ENCODE measurements around the gene RBM24.

Gene RBM24

DNA sequence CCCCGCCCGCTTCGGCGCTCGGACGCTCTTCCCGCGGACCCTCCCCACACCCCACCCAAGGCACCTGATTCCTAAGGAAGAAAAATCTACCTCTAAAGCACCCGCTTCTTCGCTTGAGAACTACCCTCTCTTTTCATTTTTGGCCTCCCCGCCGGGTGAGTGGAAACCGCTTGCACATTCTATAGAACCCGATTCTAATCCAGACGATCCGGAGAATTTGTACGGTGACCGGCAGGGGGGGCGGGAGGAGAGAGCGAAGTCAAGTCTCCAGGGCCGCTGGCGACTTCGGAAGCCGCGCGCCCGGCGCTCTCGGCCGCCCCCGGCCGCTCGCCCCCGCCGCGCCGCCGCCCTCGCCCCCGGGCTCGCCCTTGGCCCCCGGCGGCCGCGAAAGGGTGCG is at the start of gene RBM24:
TSS of gene RBM24 (plus strand) at position 262 of the 397 bp plus-strand sequence. CDS start 221 bp downstream, outside the sequence.
- peak; percentile 23 to 26 for DNase-seq

DNA sequence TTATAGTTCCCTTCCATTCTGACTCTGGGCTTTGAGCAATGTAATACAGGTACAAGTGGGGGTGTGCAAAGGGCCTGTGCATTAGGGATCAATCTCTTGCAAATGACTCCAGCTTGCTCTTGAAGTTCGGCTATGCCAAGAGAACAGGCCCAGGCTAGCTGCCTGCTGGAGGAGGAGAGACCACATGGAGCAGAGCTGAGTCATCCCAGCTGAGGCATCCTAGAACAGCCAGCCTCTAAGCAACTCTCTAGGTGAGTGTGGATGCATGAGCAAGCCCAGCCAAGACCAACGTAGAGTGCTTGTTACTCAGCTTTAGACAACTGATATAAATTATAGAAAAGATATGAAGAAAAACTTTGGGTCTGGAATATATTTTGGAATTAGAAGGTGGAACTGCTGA is 47.6 kb upstream of the RBM24 start:
- no peak for DNase-seq

DNA sequence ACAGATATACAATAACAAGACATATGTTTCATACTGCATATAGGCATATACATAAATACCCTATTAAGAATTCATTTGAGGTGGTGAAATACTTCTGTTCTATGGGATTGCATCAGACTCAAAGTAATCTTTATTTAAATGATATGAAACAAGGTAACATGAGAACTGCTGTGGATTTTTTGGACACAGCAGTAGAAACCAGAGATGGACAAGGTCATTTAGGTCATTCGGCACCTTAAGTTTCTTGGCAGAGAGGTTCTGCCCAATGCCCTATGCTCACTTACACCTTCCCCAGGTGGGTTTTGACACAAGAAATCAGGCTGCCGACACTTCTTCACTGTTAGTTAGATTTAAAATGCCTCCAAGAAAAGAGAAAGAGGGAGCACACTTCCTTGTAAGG is 43.9 kb upstream of the RBM24 start:
- no peak for DNase-seq

DNA sequence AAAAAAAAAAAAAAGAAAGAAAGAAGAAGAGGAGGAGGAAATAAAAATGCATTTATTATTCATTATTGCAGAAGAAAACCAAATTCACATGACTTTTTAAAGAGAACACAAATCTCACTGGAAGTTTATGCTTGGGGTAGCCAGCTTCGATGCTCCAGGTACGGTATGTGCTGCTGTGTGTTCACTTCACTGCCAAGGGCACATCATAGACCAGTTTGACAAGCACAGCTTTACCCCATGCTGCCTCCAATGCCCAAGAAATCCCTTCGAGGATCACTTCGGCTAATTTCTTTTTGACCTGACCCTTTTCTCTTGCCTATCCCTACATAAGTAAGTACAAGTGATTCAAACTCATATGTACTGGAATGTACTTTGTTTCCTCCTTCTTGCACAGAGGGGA is 41.9 kb upstream of the RBM24 start:
- DNase-seq, result no peak

DNA sequence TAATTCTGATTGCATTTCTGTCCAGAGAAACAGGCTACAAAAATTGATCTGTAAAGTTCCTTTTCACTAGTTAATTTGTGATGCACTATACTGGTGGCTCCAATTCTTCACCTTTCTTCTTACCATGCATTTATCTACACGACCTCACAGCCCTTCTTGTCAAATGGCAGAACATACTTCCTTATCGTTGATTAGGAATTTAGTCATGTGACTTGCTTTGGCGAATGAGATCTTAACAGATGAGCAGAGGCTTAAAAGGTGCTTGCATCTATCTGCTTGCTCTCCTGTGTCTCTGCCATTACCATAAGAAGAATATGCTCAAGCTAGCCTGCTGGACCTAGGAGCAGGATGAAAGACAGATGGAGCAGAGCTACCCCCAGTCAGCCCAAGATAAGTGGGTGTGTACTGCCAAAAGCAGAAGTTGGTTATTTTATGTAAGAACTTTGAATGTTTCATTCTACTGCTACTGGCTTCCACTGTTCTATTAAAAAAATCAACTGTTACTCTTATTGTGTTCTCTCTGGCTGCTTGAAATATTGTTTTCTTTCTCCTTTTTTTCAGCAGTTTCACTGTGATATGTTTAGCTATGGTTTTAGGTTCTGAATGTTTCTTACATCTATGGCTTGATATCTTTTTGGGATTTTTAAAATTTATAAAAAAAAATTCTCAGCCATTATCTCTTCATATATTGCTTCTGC is 40.2 kb upstream of the RBM24 start:
- DNase-seq, result no peak

DNA sequence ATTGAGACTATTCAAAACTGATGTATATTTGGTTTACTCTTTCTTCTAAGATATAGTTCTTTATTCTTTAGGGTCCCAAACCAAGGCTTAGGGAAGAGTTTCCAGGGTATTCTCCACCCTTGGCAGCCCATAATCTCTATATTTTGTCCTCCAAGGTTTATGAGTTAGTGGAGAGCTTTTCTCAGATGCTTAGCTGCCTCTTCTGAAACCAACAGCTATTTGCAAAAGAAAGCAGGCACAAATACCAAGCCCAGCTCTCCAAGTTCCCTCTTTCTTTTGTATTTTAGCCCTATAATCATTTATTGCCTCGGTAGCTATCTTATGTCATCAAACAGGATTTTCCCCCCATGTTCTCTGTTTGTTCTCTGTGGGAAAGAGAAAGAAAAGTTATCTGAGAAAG is 39.1 kb upstream of the RBM24 start:
- DNase-seq, result no peak

DNA sequence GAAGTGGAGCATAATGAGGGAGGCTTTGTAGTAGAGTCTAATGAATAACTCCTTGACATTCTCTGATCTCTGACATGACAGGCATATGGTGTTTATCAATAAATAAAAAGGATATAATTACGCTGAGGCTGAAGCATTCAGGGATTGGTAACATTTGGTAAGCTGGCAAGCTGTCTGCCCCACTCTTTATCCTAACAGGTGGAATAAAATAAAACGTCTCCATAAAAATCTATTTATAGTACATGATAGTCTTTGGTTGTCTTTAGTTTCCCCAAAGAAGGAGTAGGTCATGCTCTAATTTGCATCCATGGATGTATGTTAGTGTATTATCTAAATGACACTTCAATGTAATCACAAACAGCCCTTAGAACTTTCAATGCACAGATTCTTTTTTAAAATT is 30.9 kb upstream of the RBM24 start:
- DNase-seq, result no peak

DNA sequence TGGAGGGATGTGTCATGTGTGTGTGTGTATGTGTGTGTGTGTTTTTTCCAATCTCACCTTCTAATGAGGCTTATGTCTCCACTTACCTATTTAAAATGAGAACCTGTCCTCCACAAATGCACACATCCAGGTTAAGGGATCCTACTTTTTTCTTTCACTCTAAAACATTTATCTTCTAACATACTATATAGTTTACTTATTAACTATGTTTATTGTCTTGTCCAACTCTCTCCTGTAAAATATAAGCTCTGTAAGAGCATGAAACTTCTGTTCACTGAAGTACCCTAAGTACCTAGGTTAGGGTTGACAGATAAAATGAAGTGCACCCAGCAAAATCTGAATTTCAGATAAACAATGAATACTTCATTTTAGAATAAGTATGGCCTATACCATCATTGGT is 29.2 kb upstream of the RBM24 start:
- no peak for DNase-seq

DNA sequence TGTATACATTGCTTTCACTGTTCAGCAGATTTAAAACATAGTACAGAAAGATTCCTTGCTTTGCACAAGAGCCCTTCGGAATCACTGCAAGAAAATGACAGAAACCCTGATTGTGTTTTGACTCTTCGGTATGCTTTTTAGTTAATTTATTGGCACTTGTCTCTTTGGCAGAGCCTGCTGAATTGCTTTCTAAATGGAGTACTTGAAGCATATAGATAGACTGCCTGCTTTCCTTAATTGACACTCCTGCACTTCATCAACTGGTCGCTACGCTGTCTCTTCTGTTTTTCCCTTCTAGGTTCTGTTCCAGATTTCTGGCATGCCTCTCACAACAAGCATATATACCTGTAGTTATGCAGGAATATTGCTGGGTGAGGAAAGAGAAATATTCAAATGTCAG is 22.4 kb upstream of the RBM24 start:
- no peak for DNase-seq

DNA sequence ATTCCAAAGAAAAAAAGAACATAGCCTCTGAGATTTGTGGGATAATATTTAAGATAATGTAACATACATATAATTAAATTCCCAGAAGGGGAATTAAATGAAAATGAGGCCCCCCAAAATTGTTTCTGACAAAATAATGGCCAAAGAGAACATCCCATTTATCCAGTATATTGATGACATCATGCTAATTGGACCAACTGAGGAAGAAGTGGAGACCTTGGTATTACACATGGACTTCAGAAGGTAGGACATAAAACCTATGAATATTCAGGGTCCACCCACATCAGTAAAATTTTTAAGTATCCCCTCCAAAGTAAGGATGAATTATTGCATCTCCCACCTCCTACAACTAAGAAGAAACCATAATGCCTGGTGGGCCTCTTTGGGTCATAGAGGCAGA is 15.6 kb upstream of the RBM24 start:
- DNase-seq, result no peak

DNA sequence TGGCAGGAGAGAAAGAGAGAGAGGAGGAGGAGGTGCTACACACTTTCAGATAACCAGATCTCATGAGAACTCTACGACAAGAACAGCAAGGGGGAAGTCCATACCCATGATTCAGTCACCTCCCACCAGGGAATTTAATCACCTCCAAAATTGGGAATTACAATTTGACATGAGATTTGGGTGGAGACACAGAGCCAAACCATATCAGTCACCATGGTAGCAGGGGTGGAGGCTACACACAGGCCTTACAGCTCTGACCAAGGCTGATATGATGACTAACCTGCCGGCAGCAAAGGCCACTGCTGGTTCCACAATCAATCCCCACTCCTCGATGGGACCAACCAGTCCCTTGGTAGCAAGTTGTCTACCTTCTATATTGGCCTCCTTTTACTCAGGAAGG is 13.6 kb upstream of the RBM24 start:
- DNase-seq, result no peak

DNA sequence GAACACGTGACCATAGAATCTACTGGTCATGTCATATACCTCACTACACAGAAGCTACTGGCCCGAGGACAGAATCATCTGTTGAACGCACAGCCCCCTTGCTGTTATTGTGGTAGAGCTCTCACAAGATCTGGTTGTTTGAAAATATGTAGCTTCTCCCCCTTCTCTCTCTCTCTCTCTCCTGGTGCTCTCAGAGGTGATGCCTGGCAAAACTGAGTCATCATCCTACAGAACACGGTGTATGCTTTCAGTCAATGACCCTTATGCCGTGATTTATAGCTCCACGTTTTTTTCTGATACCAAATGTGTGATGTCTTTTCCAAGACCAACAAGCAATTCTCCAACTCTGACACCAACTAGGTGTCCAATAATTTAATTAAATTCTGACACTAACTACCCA is 13.0 kb upstream of the RBM24 start:
- no peak for DNase-seq

DNA sequence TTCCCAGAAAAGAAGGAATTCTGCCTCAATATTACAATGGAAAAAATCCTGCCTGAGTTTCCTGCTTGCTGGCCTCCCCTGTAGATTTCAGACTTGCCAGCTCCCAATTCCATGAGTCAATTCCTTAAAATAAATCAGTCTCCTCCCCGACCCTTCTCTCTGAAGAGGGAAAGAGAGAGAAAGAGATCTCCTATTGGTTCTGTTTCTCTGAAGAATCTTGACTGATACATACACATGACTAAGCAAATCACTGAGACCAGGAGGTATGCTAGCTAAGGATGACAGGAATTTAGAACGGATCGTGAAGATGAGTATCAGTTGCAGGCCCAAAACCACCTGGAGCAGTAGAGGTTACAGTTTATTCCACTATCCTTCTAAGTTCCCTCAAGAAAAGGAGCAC is 11.3 kb upstream of the RBM24 start:
- DNase-seq, result no peak

DNA sequence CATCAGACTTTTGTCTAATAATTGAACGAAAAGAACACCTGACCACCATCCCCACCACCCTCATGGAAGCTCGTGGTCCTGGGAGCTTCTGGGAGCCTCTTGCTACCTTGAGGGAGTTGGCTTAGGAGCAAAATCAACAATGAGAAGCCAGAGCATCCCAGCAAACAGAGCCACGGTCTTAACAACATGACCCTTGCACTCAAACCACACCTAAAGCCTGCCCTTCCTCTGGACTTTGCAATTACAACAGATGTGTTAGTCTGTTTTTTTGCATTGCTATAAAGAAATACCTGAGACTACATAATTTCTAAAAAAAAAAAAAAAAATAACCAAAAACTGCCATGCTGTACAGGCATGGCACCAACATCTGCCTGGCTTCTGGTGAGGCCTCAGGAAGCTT is 9.5 kb upstream of the RBM24 start:
- DNase-seq, result no peak

DNA sequence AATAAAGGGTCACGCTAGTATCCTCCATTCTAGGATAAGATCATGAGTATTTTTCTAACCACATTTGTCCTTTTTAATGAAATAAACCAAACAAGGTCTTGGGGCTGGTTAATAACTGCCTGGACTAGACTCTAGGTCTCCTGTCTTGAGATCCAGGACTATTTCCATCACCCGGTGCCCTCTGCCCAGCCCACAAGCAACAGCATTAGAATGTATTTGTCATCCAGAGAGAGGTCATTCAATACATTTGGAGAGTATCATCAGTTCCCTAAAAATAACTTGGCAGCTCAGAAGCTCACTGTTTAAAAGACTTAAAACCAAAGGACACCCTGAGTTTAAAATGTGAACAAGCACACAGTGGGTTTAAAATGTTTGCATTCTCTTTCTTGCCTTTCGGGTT is 4.4 kb upstream of the RBM24 start:
- DNase-seq, result no peak

DNA sequence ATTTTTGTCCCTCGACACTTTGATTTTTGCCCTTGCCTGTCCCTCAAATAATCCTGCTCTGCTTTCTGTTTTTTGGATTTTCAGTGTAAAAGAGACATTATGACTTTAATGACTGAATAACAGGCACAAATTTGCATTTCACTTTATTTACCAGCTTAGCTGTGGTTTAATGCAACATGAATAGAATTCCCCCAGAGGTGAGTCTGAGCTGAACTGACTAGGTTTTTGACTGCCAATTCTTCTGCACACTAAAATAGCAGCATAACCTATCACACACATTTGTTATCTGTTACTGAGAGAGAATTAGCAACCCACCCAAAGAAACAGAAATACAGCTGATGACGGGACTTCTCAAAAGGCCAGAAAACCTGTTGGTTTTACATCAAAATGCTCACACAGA is 3.9 kb upstream of the RBM24 start:
- DNase-seq, result no peak

DNA sequence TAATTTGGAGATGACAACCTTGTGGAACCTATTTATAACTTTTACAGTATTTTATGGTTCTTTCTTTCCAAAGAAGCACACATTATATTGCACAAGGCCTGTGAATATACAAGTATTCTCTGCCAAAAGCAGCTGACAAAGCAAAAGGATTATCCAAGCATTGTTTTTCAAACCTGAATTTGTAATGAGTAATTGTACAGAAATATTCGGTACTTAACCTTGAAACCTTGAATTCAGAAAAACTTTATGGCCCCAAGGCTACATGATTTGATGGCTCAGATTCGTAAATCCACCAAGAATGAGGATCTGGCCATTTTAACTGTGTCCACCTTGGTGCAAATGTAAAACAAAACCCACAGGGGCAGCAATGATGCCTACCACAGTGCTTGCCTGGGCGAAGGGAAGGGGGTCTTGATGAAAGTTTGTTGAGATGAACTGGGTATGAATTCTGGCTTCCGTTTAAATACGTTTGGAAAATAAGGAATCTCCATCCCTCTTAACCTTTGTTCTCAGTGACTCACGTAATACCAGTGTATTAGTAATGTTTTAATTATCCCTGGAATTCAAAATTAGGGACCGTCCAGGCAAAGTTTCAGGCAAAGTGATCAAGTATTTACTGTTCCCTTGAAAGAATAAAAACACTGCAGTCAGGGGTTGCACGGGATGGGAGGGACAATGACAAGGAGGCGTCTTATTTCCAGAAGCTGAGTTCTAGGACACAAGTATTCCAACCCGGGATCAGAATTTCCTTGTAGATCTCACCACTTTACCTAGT is 2.7 kb upstream of the RBM24 start:
- DNase-seq, result no peak

DNA sequence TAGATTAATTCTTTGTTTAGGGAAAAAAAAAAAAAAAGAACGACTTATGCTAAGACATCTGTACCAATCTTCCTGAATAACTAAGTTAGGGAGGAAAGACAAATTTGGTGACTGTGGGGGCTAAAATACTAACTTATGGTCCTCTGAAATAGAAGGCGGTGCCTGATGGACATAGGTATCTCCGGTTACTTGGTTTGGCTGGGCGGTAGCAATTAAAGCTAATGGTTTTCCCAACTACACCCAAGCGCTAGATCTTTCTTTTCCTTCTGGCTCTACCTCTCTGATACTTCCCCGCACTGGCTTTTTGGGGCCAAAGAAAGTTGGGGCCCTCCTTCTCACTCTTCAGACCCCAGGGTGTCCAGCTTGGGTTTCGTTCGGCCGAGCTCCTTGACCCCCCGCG is 1.0 kb upstream of the RBM24 start:
- no peak for DNase-seq

DNA sequence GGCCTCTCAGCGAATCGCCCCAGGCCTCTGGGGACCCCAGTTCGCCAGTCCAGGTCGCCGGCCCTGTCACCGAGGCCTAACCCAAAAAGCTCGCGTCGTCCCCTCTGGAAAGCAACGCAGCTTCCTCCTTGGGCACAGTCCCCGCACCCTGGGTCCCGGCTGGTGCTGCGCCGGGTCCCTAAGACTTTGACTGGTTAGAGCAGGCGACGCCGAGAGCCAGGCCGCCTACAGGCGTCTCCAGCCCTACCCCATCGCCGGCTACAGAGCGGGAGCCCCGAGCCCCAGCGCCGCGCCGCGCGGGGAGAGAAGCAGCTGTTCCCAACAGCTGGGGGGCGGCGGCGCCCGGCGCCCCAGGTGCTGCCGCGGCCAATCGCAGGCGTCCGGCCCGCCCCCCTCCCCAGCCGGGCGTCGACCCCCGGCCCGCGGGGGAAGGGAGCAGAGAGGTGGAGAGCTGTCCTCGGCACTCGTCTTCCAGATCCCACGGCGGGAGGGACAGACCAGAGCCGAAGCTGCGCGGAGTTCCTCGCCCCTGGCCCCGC is 540 bp upstream of the RBM24 start:
- DNase-seq, result no peak

DNA sequence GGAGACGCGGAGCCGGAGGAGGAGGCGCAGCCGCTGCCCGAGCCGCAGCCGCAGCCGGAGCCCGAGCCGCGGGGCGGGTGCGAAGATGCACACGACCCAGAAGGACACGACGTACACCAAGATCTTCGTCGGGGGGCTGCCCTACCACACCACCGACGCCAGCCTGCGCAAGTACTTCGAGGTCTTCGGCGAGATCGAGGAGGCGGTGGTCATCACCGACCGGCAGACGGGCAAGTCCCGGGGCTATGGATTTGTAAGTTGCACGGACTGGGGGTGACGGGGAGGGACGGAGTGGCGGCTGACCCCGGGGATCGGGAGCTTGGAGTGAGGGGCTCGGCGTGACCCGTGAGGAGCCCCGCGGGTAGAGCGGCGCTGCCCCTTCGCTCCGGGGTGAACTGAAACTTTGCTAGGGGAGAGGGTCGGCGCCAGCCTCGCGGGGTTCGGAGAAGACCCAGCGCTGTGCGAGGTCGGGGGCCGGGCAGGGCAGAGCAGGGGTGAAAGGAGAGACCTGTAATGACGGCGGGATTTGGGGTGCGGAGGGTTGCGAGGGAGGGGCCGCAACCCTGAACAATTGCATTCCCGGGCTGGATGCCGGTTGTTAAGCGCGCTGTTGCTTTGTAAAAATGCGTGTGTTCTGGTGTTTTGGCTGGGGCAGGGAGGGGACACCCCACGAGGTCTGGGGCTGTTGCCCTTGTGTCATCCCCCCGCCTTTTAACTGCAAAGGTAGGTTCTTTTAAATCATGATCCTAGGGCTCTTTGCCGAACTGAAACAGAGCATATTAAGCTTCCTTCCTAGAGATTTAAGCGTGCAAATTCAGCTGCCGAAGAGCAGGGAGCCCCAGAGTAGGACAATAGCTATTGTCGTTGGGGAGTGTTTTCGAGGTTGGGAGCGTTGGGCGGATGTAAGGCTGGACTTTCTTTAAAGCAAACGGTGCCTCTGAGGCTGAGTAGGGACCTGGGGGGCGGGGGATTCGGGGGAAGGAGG is 628 bp downstream of the RBM24 start:
- no peak for DNase-seq

DNA sequence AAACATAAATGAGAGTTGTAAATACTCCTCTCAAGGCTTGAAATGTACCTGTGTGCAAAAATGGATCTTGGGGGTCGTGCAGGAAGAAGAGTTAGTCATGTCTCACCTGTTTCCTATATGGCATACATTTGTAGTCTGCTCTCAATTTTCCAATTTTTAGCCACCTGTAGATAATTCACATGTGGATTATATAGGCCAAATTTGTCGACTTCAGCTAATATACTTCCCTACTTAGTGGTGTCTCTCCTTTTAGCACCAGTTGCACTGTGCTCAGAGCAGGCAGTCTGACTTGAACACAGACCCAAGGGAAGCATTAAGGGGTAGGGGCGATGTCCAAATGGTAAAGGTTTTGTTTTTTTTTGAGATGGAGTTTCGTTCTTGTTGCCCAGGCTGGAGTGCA is 1.9 kb downstream of the RBM24 start:
- no peak for DNase-seq

DNA sequence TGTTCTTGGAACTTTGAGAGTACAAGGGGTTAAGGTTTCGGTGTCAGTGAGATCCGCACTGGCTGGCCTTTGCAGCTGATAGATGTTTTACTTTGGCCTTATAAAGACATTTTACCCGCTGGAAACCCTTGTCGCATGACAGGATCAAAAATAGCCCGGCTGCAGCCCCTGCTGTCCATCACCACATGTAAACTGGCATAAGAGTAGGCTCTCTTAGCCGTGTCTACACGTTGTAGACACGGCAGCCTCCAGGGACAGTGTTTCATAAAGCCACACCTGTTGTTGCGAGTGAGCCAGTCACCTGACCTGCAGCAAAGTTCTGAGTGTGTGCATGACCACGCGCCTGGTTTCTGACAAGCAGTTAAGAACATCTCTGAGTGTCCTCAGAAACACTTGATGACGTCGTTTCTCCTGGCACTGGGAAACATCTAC is 8.5 kb downstream of the RBM24 start:
- no peak for DNase-seq

DNA sequence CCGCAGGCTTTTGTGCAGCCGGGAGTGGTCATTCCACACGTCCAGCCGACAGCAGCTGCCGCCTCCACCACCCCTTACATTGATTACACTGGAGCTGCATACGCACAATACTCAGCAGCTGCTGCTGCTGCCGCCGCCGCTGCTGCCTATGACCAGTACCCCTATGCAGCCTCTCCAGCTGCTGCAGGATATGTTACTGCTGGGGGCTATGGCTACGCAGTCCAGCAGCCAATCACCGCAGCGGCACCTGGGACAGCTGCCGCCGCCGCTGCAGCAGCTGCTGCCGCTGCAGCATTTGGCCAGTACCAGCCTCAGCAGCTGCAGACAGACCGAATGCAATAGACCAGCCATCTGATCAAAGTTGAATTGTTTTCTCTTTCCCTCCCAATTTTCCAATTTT is 10.6 kb downstream of the RBM24 start:
- DNase-seq, result no peak

All from stimulated activated CD4-positive, alpha-beta T cell treated with anti-CD3 and anti-CD28 coated beads, Interleukin-2, amount 100 ng/mL, for 48 hours (primary cell).